B cell (primary cell): ENCODE measurements around the gene PDZD7.

ENCODE experiments used
- EZH2 ChIP-seq: IDR thresholded peaks from 2 replicates; pipeline ENCODE4 v1.6.1; 2012; ENCODE audit warnings: borderline replicate concordance, low read depth, mild to moderate bottlenecking, moderate library complexity, low read length; ENCODE audit not compliant: insufficient read depth, poor library complexity, severe bottlenecking
- TF ChIP-seq, protein P1 (sequence below): fragments of 200-600 bp; IDR thresholded peaks from one replicate; pipeline ENCODE4 v1.8.0; 2022; ENCODE audit warnings: antibody characterized with exemption, mild to moderate bottlenecking

DNA sequence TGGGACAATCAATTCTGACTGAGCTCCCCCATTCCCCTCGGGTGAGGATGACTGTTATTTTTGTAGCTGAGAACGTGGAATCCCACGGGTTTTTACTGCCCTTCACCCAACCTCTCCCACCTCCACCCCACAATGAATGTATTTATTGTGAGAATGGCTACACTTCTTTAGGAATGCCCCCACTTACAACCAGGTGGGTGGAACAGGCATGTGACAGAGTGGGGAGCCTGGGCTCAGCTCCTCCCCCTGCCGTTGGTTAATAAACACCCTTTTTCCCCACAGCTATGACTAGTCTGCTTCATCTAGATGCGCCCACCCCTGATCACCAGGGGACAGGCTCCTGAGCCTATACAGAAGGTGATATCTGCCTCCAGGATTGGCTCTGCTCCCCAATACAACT is 45.6 kb downstream of the PDZD7 start:
- TF ChIP-seq, protein P1, sequence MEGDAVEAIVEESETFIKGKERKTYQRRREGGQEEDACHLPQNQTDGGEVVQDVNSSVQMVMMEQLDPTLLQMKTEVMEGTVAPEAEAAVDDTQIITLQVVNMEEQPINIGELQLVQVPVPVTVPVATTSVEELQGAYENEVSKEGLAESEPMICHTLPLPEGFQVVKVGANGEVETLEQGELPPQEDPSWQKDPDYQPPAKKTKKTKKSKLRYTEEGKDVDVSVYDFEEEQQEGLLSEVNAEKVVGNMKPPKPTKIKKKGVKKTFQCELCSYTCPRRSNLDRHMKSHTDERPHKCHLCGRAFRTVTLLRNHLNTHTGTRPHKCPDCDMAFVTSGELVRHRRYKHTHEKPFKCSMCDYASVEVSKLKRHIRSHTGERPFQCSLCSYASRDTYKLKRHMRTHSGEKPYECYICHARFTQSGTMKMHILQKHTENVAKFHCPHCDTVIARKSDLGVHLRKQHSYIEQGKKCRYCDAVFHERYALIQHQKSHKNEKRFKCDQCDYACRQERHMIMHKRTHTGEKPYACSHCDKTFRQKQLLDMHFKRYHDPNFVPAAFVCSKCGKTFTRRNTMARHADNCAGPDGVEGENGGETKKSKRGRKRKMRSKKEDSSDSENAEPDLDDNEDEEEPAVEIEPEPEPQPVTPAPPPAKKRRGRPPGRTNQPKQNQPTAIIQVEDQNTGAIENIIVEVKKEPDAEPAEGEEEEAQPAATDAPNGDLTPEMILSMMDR = no peak
- no peak for TF ChIP-seq EZH2
